CD14-positive monocyte (primary cell): ENCODE data around the gene CROCC. TPM values are rescaled to one million over a fixed set of nuclear protein-coding genes. Genes with fewer than 3 reads are reported as not detected.

Source experiments
- DNase-seq, 3 donors: peaks; one replicate each; pipeline ENCODE4 v3.0.0-alpha.2; 2011 to 2022
- H2AFZ ChIP-seq: 2 replicates; pipeline ENCODE4 v1.6.0; 2012; ENCODE audit warnings: mild to moderate bottlenecking, low read depth, low read length, inconsistent platforms; ENCODE audit not compliant: insufficient read depth, poor library complexity, severe bottlenecking
- H3K27ac ChIP-seq, 2 donors: 1 replicate in 1 of 2; 2 replicates in 1 of 2; pipeline ENCODE4 v1.5.1; 2012 to 2013; ENCODE audit warnings: low read length in 2 of 2, control low read depth in 1 of 2, inconsistent platforms in 1 of 2, low read depth in 1 of 2, mild to moderate bottlenecking in 1 of 2
- H3K27me3 ChIP-seq, 2 donors: one replicate each; pipeline versions ENCODE4 v1.6.0 to v1.6.1; 2011 to 2013; ENCODE audit warnings: low read length in 2 of 2; ENCODE audit not compliant: control insufficient read depth in 2 of 2, insufficient read depth in 2 of 2
- H3K36me3 ChIP-seq, 2 donors: replicated peaks in 1 of 2; 1 replicate in 1 of 2; 2 replicates in 1 of 2; pipeline versions ENCODE4 v1.5.1 to v1.6.1; 2012 to 2013; ENCODE audit warnings: low read length in 2 of 2, control low read depth in 1 of 2, inconsistent platforms in 1 of 2, mild to moderate bottlenecking in 1 of 2; ENCODE audit not compliant: insufficient read depth in 2 of 2, control insufficient read depth in 1 of 2
- H3K4me1 ChIP-seq, 2 donors: 1 replicate in 1 of 2; 2 replicates in 1 of 2; pipeline versions ENCODE4 v1.5.1 to v1.6.1; 2012 to 2013; ENCODE audit warnings: low read length in 2 of 2, control low read depth in 1 of 2, inconsistent platforms in 1 of 2, mild to moderate bottlenecking in 1 of 2, moderate library complexity in 1 of 2; ENCODE audit not compliant: insufficient read depth in 2 of 2, control insufficient read depth in 1 of 2
- H3K4me2 ChIP-seq: replicated peaks from 2 replicates; pipeline ENCODE3; 2012; ENCODE audit warnings: low read length, moderate library complexity, mild to moderate bottlenecking; ENCODE audit not compliant: poor library complexity, severe bottlenecking; ENCODE audit errors: extremely low read depth
- H3K4me3 ChIP-seq, 3 experiments: fragments of 200-600 bp in 1 of 3; sonication (generic) in 1 of 3; replicated peaks in 1 of 3; 1 replicate in 2 of 3; 2 replicates in 1 of 3; pipeline ENCODE4 v1.5.1; 2011 to 2013; ENCODE audit warnings: low read length in 3 of 3, mild to moderate bottlenecking in 3 of 3, control low read depth in 2 of 3, low read depth in 2 of 3, inconsistent platforms in 1 of 3, moderate library complexity in 1 of 3
- H3K79me2 ChIP-seq: 2 replicates; pipeline ENCODE4 v1.6.0; 2012; ENCODE audit warnings: mild to moderate bottlenecking, control low read depth, inconsistent platforms, low read length, moderate library complexity; ENCODE audit not compliant: insufficient read depth
- H3K9ac ChIP-seq: 2 replicates; pipeline ENCODE4 v1.6.0; 2017; ENCODE audit warnings: low read length, mild to moderate bottlenecking; ENCODE audit not compliant: insufficient read depth, poor library complexity, severe bottlenecking
- H3K9me3 ChIP-seq, 2 donors: replicated peaks in 1 of 2; 1 replicate in 1 of 2; 2 replicates in 1 of 2; pipeline versions ENCODE4 v1.5.1 to v1.6.1; 2012 to 2013; ENCODE audit warnings: low read length in 2 of 2, control low read depth in 1 of 2; ENCODE audit not compliant: control insufficient read depth in 1 of 2, insufficient read depth in 1 of 2
- H4K20me1 ChIP-seq: 2 replicates; pipeline ENCODE4 v1.6.0; 2012; ENCODE audit warnings: mild to moderate bottlenecking, low read length, control low read depth, moderate library complexity; ENCODE audit not compliant: insufficient read depth
- H3K27ac Mint-ChIP-seq, 7 donors: one replicate each; pipeline ENCODE4 v1.8.0; 2020; ENCODE audit warnings: mild to moderate bottlenecking in 7 of 7, mixed read lengths in 7 of 7, moderate library complexity in 6 of 7, inconsistent platforms in 2 of 7
- H3K27me3 Mint-ChIP-seq, 3 donors: one replicate each; pipeline ENCODE4 v1.8.0; 2021 to 2022; ENCODE audit warnings: low read depth in 3 of 3, mild to moderate bottlenecking in 3 of 3, mixed read lengths in 3 of 3, moderate library complexity in 3 of 3, inconsistent platforms in 1 of 3
- H3K36me3 Mint-ChIP-seq, 2 donors: one replicate each; pipeline ENCODE4 v1.8.0; 2020; ENCODE audit warnings: mixed read lengths in 2 of 2, inconsistent platforms in 1 of 2, mild to moderate bottlenecking in 1 of 2
- H3K4me1 Mint-ChIP-seq: one replicate; pipeline ENCODE4 v1.8.0; 2020; ENCODE audit warnings: mild to moderate bottlenecking, mixed read lengths
- H3K4me3 Mint-ChIP-seq, 2 donors: one replicate each; pipeline ENCODE4 v1.8.0; 2020; ENCODE audit warnings: mild to moderate bottlenecking in 2 of 2, mixed read lengths in 2 of 2, moderate library complexity in 1 of 2
- H3K9me3 Mint-ChIP-seq, 7 donors: one replicate each; pipeline ENCODE4 v1.8.0; 2020 to 2022; ENCODE audit warnings: mixed read lengths in 7 of 7, mild to moderate bottlenecking in 6 of 7, moderate library complexity in 6 of 7, inconsistent platforms in 2 of 7
- CTCF ChIP-seq: fragments of 200-600 bp; IDR thresholded peaks from one replicate; pipeline ENCODE4 v1.8.0; 2022; ENCODE audit warnings: antibody characterized with exemption, mild to moderate bottlenecking
- WGBS: methylation state at CpG from one replicate; pipeline ENCODE4 v1.1.5; 2013; ENCODE audit warnings: missing lambda C conversion rate; ENCODE audit not compliant: insufficient coverage; 5-methylcytosine and 5-hydroxymethylcytosine counted together
- intact Hi-C, 2 donors: fragments of 100-400 bp; cut with micrococcal nuclease; formaldehyde crosslinking; loops; one replicate each; pipeline versions ENCODE4 v1.15.0 to v1.15.1; 2023
- polyA plus RNA-seq, 3 donors: library from polyadenylated mRNA; depleted of rRNA in 1 of 3; unstranded in 2 of 3; stranded (reverse) in 1 of 3; fragments of 300-500 nt in 2 of 3; fragments of >200 nt in 1 of 3; fragmentation: Illumina TruSeq in 2 of 3; gene quantifications; 1 replicate in 2 of 3; 2 replicates in 1 of 3; pipeline ENCODE4 v1.2.3, GENCODE V29; 2012 to 2021

The CROCC gene
- polyA plus RNA-seq, 3 donors: 0.21 to 46.1 (median 0.69) TPM

- Histone ChIP-seq H3K9me3 (no peaks in the 10 kb centered on the region), H3K36me3 (no peaks in the 10 kb centered on the region), H3K4me2 (no peak overlapping the region), H3K27ac (no peak overlapping the region), H3K4me3 (no peak overlapping the region), H2AFZ (no peak overlapping the region), H3K9ac (no peak overlapping the region), H3K27me3 (no peaks in the 10 kb centered on the region), H4K20me1 (no peaks in the 10 kb centered on the region), H3K4me1 (peaks cover 4 to 6% of the 10 kb centered on the region in 2 donors), H3K79me2 (no peaks in the 10 kb centered on the region)
- 89% methylated on average over 18 of the region's 18 CpGs for WGBS
- peaks cover 9% of the 10 kb centered on the region for H3K4me1 Mint-ChIP-seq
- DNase-seq: no peak
- intact Hi-C loops: no loop called here
- TF ChIP-seq CTCF: no peak
- H3K27me3 Mint-ChIP-seq: peaks cover 6 to 18% (median 9%) of the 10 kb centered on the region in 3 donors
- H3K4me3 Mint-ChIP-seq: no peak overlapping the region
- peaks cover 0 to 2% of the 10 kb centered on the region in 2 donors for H3K36me3 Mint-ChIP-seq
- H3K27ac Mint-ChIP-seq: peak overlapping the region in 2 of 7 donors; percentile 25 to 59
- no peaks in the 10 kb centered on the region for H3K9me3 Mint-ChIP-seq
These were observed 1.2 kb downstream of the CROCC start for GRCh38 chr1:16922885-16923431.

- Histone ChIP-seq H3K9ac (no peak overlapping the region), H3K4me2 (no peak overlapping the region), H3K4me1 (peaks cover 4 to 6% of the 10 kb centered on the region in 2 donors), H3K27me3 (no peaks in the 10 kb centered on the region), H3K27ac (no peak overlapping the region), H4K20me1 (no peaks in the 10 kb centered on the region), H3K79me2 (no peaks in the 10 kb centered on the region), H3K9me3 (no peaks in the 10 kb centered on the region), H2AFZ (no peak overlapping the region), H3K4me3 (no peak overlapping the region), H3K36me3 (no peaks in the 10 kb centered on the region)
- Mint-ChIP-seq H3K27me3 (peaks cover 6 to 18% (median 8%) of the 10 kb centered on the region in 3 donors), H3K36me3 (peaks cover 0 to 2% of the 10 kb centered on the region in 2 donors), H3K4me1 (peaks cover 9% of the 10 kb centered on the region), H3K27ac (peak overlapping the region in 1 of 7 donors; percentile 2), H3K9me3 (no peaks in the 10 kb centered on the region), H3K4me3 (no peak overlapping the region)
- TF ChIP-seq CTCF: no peak
- intact Hi-C loops: no loop called here
- no peak for DNase-seq
- 95% methylated on average over 23 of the region's 23 CpGs for WGBS
These were observed 2.6 kb downstream of the CROCC start for GRCh38 chr1:16924216-16924918.
